GM23338 (cell line): ENCODE data around the gene MTHFD2. TPM values are rescaled to one million over a fixed set of nuclear protein-coding genes. Genes with fewer than 3 reads are reported as not detected.

Source experiments
- ATAC-seq: fragments of 200-7000 bp; cut with Tn5 transposase; 3 replicates; pipeline ENCODE4 v1.9.1; 2020
- DNase-seq: peaks from one replicate; pipeline ENCODE4 v3.0.0-alpha.2; 2015; ENCODE audit warnings: low spot score
- H2AFZ ChIP-seq: fragments of 200-600 bp; sonication (generic); 2 replicates; pipeline ENCODE4 v1.8.0; 2016; ENCODE audit warnings: antibody characterized with exemption, mild to moderate bottlenecking, moderate library complexity
- H3F3A ChIP-seq: fragments of 200-600 bp; sonication (generic); replicated peaks from 2 replicates; pipeline ENCODE4 v1.8.0; 2017; ENCODE audit warnings: antibody characterized with exemption, mixed run types, low read depth
- H3K27ac ChIP-seq: fragments of 200-600 bp; sonication (generic); 2 replicates; pipeline ENCODE4 v1.6.1; 2016; ENCODE audit warnings: low read depth
- H3K27me3 ChIP-seq: fragments of 200-600 bp; sonication (generic); 2 replicates; pipeline ENCODE4 v1.8.0; 2016; ENCODE audit warnings: mild to moderate bottlenecking, mixed run types, moderate library complexity; ENCODE audit not compliant: insufficient read depth
- H3K36me3 ChIP-seq: fragments of 200-600 bp; sonication (generic); 2 replicates; pipeline ENCODE4 v1.8.0; 2016; ENCODE audit warnings: mild to moderate bottlenecking; ENCODE audit not compliant: insufficient read depth
- H3K4me1 ChIP-seq: fragments of 200-600 bp; sonication (generic); 2 replicates; pipeline ENCODE4 v1.8.0; 2016; ENCODE audit warnings: mild to moderate bottlenecking, moderate library complexity; ENCODE audit not compliant: insufficient read depth
- H3K4me2 ChIP-seq: fragments of 200-600 bp; sonication (generic); 2 replicates; pipeline ENCODE4 v1.7.1; 2017; ENCODE audit warnings: mixed run types
- H3K4me3 ChIP-seq: fragments of 200-600 bp; sonication (generic); 2 replicates; pipeline ENCODE4 v1.6.1; 2016; ENCODE audit warnings: mixed run types
- H3K79me2 ChIP-seq: fragments of 200-600 bp; sonication (generic); replicated peaks from 2 replicates; pipeline ENCODE4 v1.8.0; 2017; ENCODE audit warnings: mild to moderate bottlenecking; ENCODE audit not compliant: insufficient read depth
- H3K9me2 ChIP-seq: fragments of 200-600 bp; sonication (generic); 2 replicates; pipeline ENCODE4 v1.8.0; 2017; ENCODE audit not compliant: insufficient read depth
- H4K20me1 ChIP-seq: fragments of 200-600 bp; sonication (generic); replicated peaks from 2 replicates; pipeline ENCODE4 v1.8.0; 2017; ENCODE audit warnings: mild to moderate bottlenecking; ENCODE audit not compliant: insufficient read depth
- H3K27ac Mint-ChIP-seq: 2 replicates; pipeline ENCODE4 v1.8.0; 2020; ENCODE audit warnings: inconsistent platforms, mild to moderate bottlenecking, moderate library complexity, mixed read lengths
- H3K27me3 Mint-ChIP-seq: 3 replicates; pipeline ENCODE4 v1.8.0; 2022; ENCODE audit warnings: low read depth, mild to moderate bottlenecking, moderate library complexity, mixed read lengths, inconsistent platforms; ENCODE audit not compliant: insufficient read depth, poor library complexity
- H3K36me3 Mint-ChIP-seq: 3 replicates; pipeline ENCODE4 v1.8.0; 2021; ENCODE audit warnings: low read depth, mild to moderate bottlenecking, inconsistent platforms, moderate library complexity, mixed read lengths
- H3K4me1 Mint-ChIP-seq: 3 replicates; pipeline ENCODE4 v1.8.0; 2020; ENCODE audit warnings: mild to moderate bottlenecking, inconsistent platforms, mixed read lengths
- H3K4me3 Mint-ChIP-seq: 3 replicates; pipeline ENCODE4 v1.8.0; 2021; ENCODE audit warnings: moderate library complexity, mild to moderate bottlenecking, inconsistent platforms, mixed read lengths
- H3K9me3 Mint-ChIP-seq: 3 replicates; pipeline ENCODE4 v1.8.0; 2020; ENCODE audit warnings: moderate library complexity, mild to moderate bottlenecking, inconsistent platforms, mixed read lengths
- CREB1 ChIP-seq: fragments of 250-450 bp; sonication (Bioruptor Pico); IDR thresholded peaks from 2 replicates; pipeline ENCODE4 v1.5.0; 2020; ENCODE audit warnings: low read depth, mild to moderate bottlenecking, moderate library complexity
- EZH2phosphoT487 ChIP-seq: fragments of 200-600 bp; sonication (generic); IDR thresholded peaks from one replicate; pipeline ENCODE4 v1.8.1; 2018; ENCODE audit warnings: antibody characterized with exemption; ENCODE audit not compliant: unreplicated experiment
- POLR2AphosphoS5 ChIP-seq: IDR thresholded peaks from 2 replicates; pipeline ENCODE4 v1.6.1; 2016; ENCODE audit warnings: antibody characterized with exemption, low read depth
- STAT1 ChIP-seq: IDR thresholded peaks from one replicate; pipeline ENCODE4 v1.6.1; 2016; ENCODE audit warnings: antibody characterized with exemption; ENCODE audit not compliant: unreplicated experiment
- ZNF114 ChIP-seq: fragments of 250-450 bp; sonication (Bioruptor Pico); IDR thresholded peaks from 2 replicates; pipeline ENCODE4 v1.5.0; 2020; ENCODE audit warnings: mild to moderate bottlenecking, moderate library complexity
- ZNF331 ChIP-seq: fragments of 250-450 bp; sonication (Bioruptor Pico); IDR thresholded peaks from 2 replicates; pipeline ENCODE4 v1.5.0; 2020; ENCODE audit warnings: low read depth, mild to moderate bottlenecking, moderate library complexity
- polyA plus RNA-seq: library from polyadenylated mRNA; unstranded; fragments of >200 nt; fragmentation: Nextera tagmentation; extraction: Ambion mirVana; gene quantifications from 2 replicates; pipeline ENCODE4 v1.2.1, GENCODE V29; 2016
- total RNA-seq: library from RNA; depleted of rRNA; stranded (reverse); fragments of >200 nt; shearing (Covaris generic); gene quantifications from 2 replicates; pipeline ENCODE4 v1.2.3, GENCODE V29; 2014
- TF ChIP-seq, protein P1 (sequence below), 2 experiments: fragments of 200-600 bp in 1 of 2; sonication (generic) in 1 of 2; conservative IDR thresholded peaks; 2 replicates each; pipeline versions ENCODE4 v1.5.1 to v1.6.1; 2016 to 2017; ENCODE audit warnings: antibody characterized with exemption in 2 of 2, low read depth in 2 of 2, mild to moderate bottlenecking in 2 of 2, moderate library complexity in 1 of 2
- TF ChIP-seq, protein P2 (sequence below): IDR thresholded peaks from 2 replicates; pipeline ENCODE4 v1.6.1; 2016; ENCODE audit warnings: antibody characterized with exemption

Gene MTHFD2
- total and polyA plus RNA-seq, 2 experiments from 2014 or later, result 279 to 281 TPM

DNA sequence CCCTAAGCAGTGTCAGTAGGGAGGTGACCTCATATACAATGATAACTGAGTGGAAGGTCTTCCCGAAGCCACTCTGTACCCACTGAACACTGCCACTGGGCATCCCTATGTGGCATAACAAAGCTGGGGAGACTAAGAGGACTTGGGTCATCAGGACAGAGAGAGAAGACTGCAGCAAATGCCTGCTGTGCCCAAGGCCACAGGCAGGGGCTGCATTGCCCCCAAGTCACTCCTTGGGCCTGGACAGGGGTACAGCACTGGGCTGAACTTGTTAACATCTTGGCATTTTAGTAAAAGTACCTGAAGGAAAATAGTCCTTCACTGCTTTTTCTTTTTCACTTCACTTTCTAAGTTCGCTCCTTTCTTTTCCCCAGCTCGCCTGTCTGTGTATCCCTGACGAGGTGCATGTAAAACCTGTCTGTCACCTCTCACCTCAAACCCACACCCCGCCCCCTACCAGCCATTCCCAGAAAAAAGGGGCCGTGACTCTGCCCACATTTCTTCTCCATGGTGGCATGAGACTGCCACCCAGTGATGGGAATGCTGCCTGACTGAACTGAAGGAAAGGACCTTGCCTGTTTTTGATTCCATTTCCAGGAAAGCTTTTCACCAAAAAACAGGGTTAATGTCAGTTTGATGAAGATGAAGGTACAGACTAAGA, 62.9 kb downstream of the MTHFD2 start:
- Mint-ChIP-seq H3K27me3 (peaks cover 6% of the 10 kb centered on the region), H3K4me1 (peaks cover 22% of the 10 kb centered on the region), H3K9me3 (no peaks in the 10 kb centered on the region), H3K27ac (no peak overlapping the region), H3K4me3 (peak overlapping the region; percentile 3; the same call in 1 of the 3 replicates), H3K36me3 (no peaks in the 10 kb centered on the region; the same call in 2 of the 3 replicates)
- Histone ChIP-seq H2AFZ (no peak overlapping the region), H3K27ac (no peak overlapping the region), H4K20me1 (no peaks in the 10 kb centered on the region), H3K4me3 (no peak overlapping the region), H3K79me2 (no peaks in the 10 kb centered on the region), H3K9me2 (no peaks in the 10 kb centered on the region), H3K27me3 (no peaks in the 10 kb centered on the region), H3K36me3 (no peaks in the 10 kb centered on the region), H3K4me2 (no peak overlapping the region), H3F3A (no peaks in the 10 kb centered on the region), H3K4me1 (no peaks in the 10 kb centered on the region; the same call in 1 of the 2 replicates)
- peak; percentile 86 for DNase-seq
- TF ChIP-seq ZNF114 (no peak), POLR2AphosphoS5 (no peak), EZH2phosphoT487 (no peak), ZNF331 (CRISPR knock-in tag) (no peak), CREB1 (CRISPR knock-in tag) (0 out of 2 replicates have a peak, but pooled peaks have one; percentile 16)
- TF ChIP-seq, protein P1, sequence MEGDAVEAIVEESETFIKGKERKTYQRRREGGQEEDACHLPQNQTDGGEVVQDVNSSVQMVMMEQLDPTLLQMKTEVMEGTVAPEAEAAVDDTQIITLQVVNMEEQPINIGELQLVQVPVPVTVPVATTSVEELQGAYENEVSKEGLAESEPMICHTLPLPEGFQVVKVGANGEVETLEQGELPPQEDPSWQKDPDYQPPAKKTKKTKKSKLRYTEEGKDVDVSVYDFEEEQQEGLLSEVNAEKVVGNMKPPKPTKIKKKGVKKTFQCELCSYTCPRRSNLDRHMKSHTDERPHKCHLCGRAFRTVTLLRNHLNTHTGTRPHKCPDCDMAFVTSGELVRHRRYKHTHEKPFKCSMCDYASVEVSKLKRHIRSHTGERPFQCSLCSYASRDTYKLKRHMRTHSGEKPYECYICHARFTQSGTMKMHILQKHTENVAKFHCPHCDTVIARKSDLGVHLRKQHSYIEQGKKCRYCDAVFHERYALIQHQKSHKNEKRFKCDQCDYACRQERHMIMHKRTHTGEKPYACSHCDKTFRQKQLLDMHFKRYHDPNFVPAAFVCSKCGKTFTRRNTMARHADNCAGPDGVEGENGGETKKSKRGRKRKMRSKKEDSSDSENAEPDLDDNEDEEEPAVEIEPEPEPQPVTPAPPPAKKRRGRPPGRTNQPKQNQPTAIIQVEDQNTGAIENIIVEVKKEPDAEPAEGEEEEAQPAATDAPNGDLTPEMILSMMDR (conservative IDR thresholded peaks at IDR 0.05; ENCODE audit: low read depth in 2 of 2), result peak; percentile 76 to 91
- TF ChIP-seq, protein P2, sequence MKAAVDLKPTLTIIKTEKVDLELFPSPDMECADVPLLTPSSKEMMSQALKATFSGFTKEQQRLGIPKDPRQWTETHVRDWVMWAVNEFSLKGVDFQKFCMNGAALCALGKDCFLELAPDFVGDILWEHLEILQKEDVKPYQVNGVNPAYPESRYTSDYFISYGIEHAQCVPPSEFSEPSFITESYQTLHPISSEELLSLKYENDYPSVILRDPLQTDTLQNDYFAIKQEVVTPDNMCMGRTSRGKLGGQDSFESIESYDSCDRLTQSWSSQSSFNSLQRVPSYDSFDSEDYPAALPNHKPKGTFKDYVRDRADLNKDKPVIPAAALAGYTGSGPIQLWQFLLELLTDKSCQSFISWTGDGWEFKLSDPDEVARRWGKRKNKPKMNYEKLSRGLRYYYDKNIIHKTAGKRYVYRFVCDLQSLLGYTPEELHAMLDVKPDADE, result no peak
- peak; percentile 91 for ATAC-seq

DNA sequence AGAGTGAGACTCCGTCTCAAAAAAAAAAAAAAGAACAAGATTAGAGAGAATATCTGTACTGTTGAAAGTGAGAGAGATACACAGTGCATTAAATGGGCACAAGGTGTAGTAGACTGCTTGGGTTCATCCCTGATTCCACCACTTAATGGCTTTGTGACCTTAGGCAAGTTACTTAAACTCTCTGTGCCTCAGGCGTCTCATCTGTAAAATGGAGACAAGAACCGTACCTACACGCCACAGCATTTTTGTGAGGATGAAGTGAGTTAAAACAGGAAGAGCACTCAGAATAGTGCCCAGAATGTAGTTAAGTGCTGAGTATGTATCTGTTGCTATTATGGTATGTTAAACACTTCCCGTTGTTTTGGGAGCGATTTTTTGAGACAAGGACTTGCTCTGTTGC, 64.3 kb downstream of the MTHFD2 start:
- H3K27ac ChIP-seq, result no peak overlapping the region
- no peak for TF ChIP-seq ZNF331 (CRISPR knock-in tag)
- TF ChIP-seq STAT1, result no peak
- no peaks in the 10 kb centered on the region for H3K9me2 ChIP-seq
- no peaks in the 10 kb centered on the region for H3K79me2 ChIP-seq
- H3K9me3 Mint-ChIP-seq, result no peaks in the 10 kb centered on the region
- DNase-seq (no peak), ATAC-seq (no peak)
- H3K27me3 Mint-ChIP-seq, result peaks cover 6% of the 10 kb centered on the region
- no peaks in the 10 kb centered on the region for H3K27me3 ChIP-seq
- no peak overlapping the region for H3K4me3 Mint-ChIP-seq
- H3K4me2 ChIP-seq, result no peak overlapping the region
- no peaks in the 10 kb centered on the region for H4K20me1 ChIP-seq
- H2AFZ ChIP-seq, result no peak overlapping the region
- H3K36me3 ChIP-seq, result no peaks in the 10 kb centered on the region
- H3K27ac Mint-ChIP-seq, result no peak overlapping the region
- no peaks in the 10 kb centered on the region; the same call in 2 of the 3 replicates for H3K36me3 Mint-ChIP-seq
- no peak overlapping the region for H3K4me3 ChIP-seq
- H3K4me1 Mint-ChIP-seq, result peaks cover 20% of the 10 kb centered on the region
- H3F3A ChIP-seq, result no peaks in the 10 kb centered on the region
- H3K4me1 ChIP-seq, result no peaks in the 10 kb centered on the region; the same call in 1 of the 2 replicates
